GM18517 (cell line): ENCODE measurements around the gene MAP4K2.

Experiments
- ATAC-seq: cut with Tn5 transposase; IDR thresholded peaks from one replicate; pipeline ENCODE4 v1.9.1; 2021; ENCODE audit warnings: mild to moderate bottlenecking, moderate library complexity; ENCODE audit not compliant: unreplicated experiment

The MAP4K2 gene

GRCh38 chr11:64758330-64759079 lies 44.5 kb downstream of the MAP4K2 start:
- ATAC-seq, result no peak

- no peak for ATAC-seq
These were observed 45.3 kb downstream of the MAP4K2 start for GRCh38 chr11:64757549-64758329.

GRCh38 chr11:64755681-64756361 lies 47.2 kb downstream of the MAP4K2 start:
- no peak for ATAC-seq

DNA sequence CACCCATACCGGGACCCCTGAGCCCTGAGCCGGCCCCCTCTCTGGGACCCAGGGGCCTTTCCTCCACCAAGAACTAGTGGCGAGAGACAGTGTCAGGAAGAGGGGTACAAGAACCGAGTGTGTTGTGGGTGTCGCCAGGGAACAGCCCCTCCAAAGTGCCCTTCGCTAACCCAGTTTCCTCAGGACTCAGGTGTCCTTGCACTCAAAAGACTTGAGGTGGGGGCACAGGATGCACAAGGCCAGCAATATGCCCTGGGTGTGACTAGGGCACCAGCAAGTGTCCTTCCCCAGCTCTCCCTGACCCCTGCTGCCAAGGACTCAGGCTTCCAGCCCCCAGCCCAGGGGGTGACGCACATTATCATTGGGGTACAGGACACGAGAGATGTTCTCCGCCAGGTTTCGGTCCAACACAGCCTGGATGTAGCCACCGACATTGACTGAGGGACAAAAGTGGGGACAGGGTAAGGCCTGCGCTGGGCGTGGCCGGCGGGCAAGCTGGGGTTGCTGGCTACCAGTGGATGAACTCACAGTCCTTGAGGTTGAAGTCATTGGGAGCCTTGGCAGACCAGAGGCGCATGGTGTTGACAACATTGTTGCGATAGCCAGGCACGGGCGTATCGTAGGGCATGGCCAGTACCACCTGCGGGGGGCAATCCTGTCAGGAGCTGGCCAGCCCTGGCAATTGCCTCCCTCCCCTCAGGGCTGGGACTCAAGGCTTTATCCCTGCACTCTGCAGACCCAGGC lies 47.9 kb downstream of the MAP4K2 start:
- no peak for ATAC-seq

DNA sequence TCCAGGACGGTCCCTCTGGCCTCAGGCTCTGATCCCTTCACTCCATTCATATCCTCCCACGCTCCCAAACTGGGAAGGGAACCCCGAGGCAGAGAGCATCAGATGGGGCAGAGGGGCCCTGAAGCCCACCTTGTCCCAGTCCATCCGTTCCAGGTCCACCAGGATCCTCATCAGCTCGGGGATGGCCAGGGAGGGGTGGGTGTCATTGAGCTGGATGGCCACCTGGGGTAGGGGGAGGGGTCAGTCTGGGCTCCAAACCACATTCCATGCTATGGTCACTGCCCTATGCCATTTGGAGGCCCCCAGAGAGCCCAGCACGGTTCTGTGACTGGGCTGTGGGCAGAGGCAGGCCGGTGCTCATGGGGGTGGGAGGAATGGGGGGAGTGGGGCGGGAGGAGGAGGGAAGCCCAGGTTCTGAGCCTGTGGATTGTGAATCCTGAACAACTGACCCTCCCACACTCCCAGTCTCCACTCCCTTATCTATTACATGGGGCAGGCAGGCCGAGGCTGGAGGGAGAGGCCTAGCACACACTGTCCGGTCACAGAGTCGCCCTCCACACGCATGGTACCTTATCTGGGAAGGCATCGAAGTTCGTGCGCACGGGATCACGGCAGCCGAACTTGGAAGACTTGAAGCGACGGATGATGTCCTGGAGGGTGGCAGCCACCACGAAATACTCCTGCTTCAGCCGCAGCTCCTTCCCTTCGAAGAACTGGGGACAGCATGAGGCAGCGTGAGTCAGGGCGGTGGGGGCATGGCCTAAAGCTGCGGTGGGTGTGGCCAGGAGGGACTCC lies 48.7 kb downstream of the MAP4K2 start:
- no peak for ATAC-seq

GRCh38 chr11:64753380-64754123 lies 49.5 kb downstream of the MAP4K2 start:
- no peak for ATAC-seq

- ATAC-seq, result no peak
These were observed 50.0 kb downstream of the MAP4K2 start for GRCh38 chr11:64753019-64753379.

DNA sequence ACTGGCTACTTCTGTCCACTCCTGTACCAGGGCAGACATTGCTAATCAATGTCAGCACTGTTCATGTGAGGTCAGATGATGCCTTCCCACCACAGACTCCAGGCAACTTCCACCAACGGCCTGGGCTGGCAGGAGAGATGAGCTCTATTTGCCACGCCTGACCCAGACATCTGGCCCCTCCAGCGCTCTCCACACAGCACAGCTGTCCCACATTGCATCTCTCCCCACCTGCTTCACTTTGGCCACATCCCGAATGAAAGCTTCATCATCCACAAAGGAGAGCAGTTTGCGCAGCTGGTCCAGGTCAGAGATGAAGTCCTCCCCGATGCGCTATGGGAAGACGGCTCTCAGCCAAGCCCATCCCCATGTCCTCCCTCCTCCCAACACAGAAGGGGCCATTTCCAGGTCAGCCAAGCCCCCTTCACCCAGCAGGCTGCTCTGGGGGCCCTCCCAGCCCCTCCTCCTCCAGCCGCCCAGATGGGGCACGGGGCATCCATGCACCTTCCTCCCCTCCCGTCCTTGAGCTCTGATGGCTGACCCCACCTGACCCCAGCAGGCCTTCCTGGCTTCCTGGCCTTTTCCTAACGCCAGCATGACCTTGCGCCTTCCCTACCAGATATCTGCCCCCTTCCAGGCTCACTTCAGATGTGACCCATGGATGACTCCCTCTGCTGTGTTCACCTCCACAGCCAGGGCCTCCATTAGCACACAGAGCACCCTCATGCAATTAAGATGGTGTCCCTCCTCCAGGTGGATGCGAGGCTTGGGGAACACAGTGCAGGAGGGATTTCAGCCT lies 50.6 kb downstream of the MAP4K2 start:
- ATAC-seq, result no peak

- ATAC-seq, result no peak
These were observed 51.4 kb downstream of the MAP4K2 start for GRCh38 chr11:64751580-64751979.

DNA sequence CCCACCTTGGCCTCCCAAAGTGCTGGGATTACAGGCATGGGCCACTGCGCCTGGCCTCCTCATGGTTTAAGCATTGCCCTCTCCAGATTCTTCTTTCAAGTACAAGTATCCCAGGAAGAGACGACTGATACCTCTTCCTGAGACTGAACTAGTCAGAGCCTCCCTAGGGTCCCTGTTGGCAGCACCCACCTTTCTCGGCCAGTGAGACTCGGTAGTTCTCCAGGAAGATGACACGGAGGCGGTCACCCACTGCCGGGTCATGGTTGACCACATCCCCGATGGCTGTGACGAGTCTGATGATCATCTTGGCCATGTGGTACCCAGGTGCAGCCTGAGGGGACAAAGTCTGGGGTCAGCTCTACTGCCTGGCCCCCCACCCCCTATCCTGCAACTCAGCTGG lies 51.9 kb downstream of the MAP4K2 start:
- ATAC-seq, result no peak

GRCh38 chr11:64750361-64751054 lies 52.5 kb downstream of the MAP4K2 start:
- no peak for ATAC-seq

DNA sequence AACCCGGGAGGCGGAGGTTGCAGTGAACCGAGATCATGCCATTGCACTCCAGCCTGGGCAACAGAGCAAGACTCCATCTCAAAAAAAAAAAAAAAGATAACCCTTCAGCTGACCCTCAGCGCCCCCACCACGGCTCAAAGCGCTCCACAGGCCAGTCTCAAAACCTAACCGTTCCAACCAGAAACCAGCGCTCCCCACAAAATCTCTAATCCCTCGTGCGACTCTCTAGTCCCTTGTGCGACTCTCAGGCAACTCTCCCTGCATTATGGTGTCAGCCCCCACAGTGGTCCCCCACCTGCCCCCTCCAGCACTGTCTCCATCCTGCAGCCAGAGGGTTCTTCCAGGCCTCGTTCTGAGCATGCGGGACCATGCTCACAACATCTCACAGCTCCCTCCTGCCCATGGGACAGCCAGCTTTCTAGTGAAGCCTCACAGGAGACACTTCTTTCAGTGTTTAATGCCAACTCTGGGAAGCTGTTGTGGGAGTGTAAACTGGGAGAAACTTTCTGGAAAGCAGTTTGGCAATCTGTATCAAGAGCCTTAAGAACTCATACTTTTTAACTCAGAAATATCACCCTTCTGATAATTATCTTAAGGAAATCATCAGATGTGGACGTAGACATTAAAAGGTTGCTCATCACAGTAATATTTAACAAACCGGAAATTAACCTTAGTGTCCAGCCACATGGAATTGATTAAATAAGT lies 54.9 kb downstream of the MAP4K2 start:
- ATAC-seq, result no peak

GRCh38 chr11:64746486-64746885 lies 56.5 kb downstream of the MAP4K2 start:
- ATAC-seq, result no peak

DNA sequence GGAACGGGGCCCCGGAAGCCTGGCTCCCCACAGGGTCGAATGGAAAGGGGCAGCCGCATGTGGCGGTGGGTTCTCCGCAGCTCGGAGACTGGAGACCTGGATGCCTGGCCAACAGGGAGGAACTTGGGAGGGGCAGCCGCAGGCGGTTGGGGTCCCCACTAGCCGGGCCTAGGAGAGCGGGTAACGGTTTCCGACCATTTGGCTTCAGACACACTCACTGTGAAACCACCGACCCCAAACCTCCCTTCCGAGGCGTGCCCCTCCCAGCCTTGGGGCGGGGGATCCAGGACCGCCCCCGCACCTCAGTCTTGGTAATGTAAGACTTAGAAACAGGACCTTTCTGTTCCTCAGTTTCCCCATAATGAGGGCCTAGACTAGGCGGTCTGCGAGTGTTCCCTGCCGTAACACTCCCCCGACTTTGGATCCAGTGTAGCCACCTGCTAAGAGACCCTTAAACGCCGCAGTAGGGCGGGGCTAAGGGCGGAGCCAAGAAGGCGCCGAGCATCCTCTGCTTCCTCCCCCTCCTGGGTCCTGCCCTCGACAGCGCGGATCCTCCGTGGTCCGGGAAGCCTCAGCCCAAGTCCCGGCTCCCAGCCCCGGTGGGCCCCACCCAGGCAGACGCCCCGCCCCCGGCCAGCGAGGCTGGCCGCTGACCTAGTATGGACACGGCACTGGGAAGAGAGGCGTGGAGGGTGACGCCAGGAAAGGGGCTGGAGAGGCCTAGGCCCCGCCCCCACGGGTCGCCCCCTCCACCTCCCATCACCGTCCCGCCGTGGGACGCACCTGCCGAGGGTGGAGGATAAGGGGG lies 57.3 kb downstream of the MAP4K2 start:
- no peak for ATAC-seq

DNA sequence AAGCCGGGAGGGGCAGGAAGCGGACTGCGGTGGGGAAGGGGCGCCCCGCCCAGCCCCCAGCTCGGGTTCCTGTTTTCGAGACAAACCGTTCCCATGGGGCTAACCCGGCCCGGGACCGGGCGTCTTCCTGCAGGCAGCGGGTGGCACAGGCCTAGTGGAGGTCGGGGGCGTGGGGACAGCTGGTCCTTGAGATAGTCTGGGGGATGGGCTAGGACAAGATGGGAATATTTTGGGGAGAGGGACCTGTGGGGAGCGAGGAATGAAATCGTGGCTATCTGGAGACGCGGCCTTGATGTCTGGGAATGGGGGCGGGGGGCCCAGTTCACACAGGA lies 57.9 kb downstream of the MAP4K2 start:
- ATAC-seq, result no peak

- ATAC-seq, result no peak
These were observed 58.3 kb downstream of the MAP4K2 start for GRCh38 chr11:64744544-64745188.
